H9 (cell line): ENCODE data around the gene KBTBD3. TPM values are rescaled to one million over a fixed set of nuclear protein-coding genes. Genes with fewer than 3 reads are reported as not detected.

ENCODE experiments used
- DNase-seq: peaks from one replicate; pipeline ENCODE4 v3.0.0-alpha.2; 2017
- H2AFZ ChIP-seq: one replicate; pipeline ENCODE4 v1.6.1; 2013; ENCODE audit warnings: mild to moderate bottlenecking, low read length, control low read depth, moderate library complexity
- H2AK5ac ChIP-seq: 2 replicates; pipeline ENCODE4 v1.6.1; 2013; ENCODE audit warnings: low read length, control low read depth, mixed read lengths; ENCODE audit not compliant: insufficient read length
- H2BK120ac ChIP-seq: one replicate; pipeline ENCODE4 v1.6.1; 2013; ENCODE audit warnings: low read depth, mild to moderate bottlenecking, low read length, control low read depth, inconsistent platforms; ENCODE audit not compliant: poor library complexity, severe bottlenecking
- H2BK12ac ChIP-seq: 2 replicates; pipeline ENCODE4 v1.6.1; 2013; ENCODE audit warnings: low read length, control low read depth, mixed read lengths, low read depth; ENCODE audit not compliant: insufficient read length
- H2BK15ac ChIP-seq: 2 replicates; pipeline ENCODE4 v1.6.1; 2013; ENCODE audit warnings: low read depth, low read length, control low read depth
- H2BK20ac ChIP-seq: one replicate; pipeline ENCODE4 v1.6.1; 2013; ENCODE audit warnings: low read depth, mild to moderate bottlenecking, low read length, control low read depth, inconsistent platforms; ENCODE audit not compliant: poor library complexity, severe bottlenecking
- H2BK5ac ChIP-seq: 2 replicates; pipeline ENCODE4 v1.6.1; 2013; ENCODE audit warnings: low read length, control low read depth, mixed read lengths; ENCODE audit not compliant: insufficient read length
- H3K14ac ChIP-seq: 2 replicates; pipeline ENCODE4 v1.6.1; 2013; ENCODE audit warnings: low read length, control low read depth; ENCODE audit not compliant: insufficient read depth
- H3K18ac ChIP-seq: 2 replicates; pipeline ENCODE4 v1.6.1; 2013; ENCODE audit warnings: low read depth, mild to moderate bottlenecking, mixed read lengths, low read length, control low read depth; ENCODE audit not compliant: insufficient read length
- H3K23ac ChIP-seq: 2 replicates; pipeline ENCODE4 v1.6.1; 2013; ENCODE audit warnings: low read length, control low read depth, mixed read lengths, low read depth; ENCODE audit not compliant: insufficient read length
- H3K23me2 ChIP-seq: 2 replicates; pipeline ENCODE4 v1.6.1; 2013; ENCODE audit warnings: low read depth, mild to moderate bottlenecking, mixed read lengths, low read length, control low read depth; ENCODE audit not compliant: insufficient read length, poor library complexity, severe bottlenecking
- H3K27ac ChIP-seq: 2 replicates; pipeline ENCODE4 v1.5.1; 2013; ENCODE audit warnings: low read length, control low read depth, mixed read lengths, low read depth; ENCODE audit not compliant: insufficient read length
- H3K27me3 ChIP-seq: 2 replicates; pipeline ENCODE4 v1.6.1; 2013; ENCODE audit warnings: low read length, control low read depth, inconsistent platforms; ENCODE audit not compliant: insufficient read depth
- H3K4ac ChIP-seq: 2 replicates; pipeline ENCODE4 v1.6.1; 2013; ENCODE audit warnings: low read depth, mild to moderate bottlenecking, control low read depth, inconsistent platforms, low read length, moderate library complexity
- H3K4me1 ChIP-seq: 2 replicates; pipeline ENCODE4 v1.6.1; 2013; ENCODE audit warnings: low read length, control low read depth, inconsistent platforms; ENCODE audit not compliant: insufficient read depth
- H3K4me2 ChIP-seq: 2 replicates; pipeline ENCODE4 v1.6.1; 2013; ENCODE audit warnings: low read length, control low read depth, mixed read lengths; ENCODE audit not compliant: insufficient read length, insufficient read depth
- H3K56ac ChIP-seq: 2 replicates; pipeline ENCODE4 v1.6.1; 2013; ENCODE audit warnings: low read depth, mild to moderate bottlenecking, mixed read lengths, low read length, control low read depth; ENCODE audit not compliant: insufficient read length
- H3K79me1 ChIP-seq: 2 replicates; pipeline ENCODE4 v1.6.1; 2013; ENCODE audit warnings: low read depth, mild to moderate bottlenecking, moderate library complexity, low read length, control low read depth, inconsistent platforms; ENCODE audit not compliant: insufficient read depth, poor library complexity, severe bottlenecking
- H3K79me2 ChIP-seq: 2 replicates; pipeline ENCODE4 v1.6.1; 2013; ENCODE audit warnings: low read length, control low read depth, inconsistent platforms; ENCODE audit not compliant: insufficient read depth
- H3K9ac ChIP-seq: 2 replicates; pipeline ENCODE4 v1.6.1; 2013; ENCODE audit warnings: low read length, control low read depth, mixed read lengths; ENCODE audit not compliant: insufficient read length; ENCODE audit errors: extremely low read depth
- H3K9me3 ChIP-seq: one replicate; pipeline ENCODE4 v1.6.1; 2013; ENCODE audit warnings: low read depth, low read length, inconsistent platforms; ENCODE audit not compliant: control insufficient read depth
- H3T11ph ChIP-seq: one replicate; pipeline ENCODE4 v1.6.1; 2013; ENCODE audit warnings: mild to moderate bottlenecking, low read length, control low read depth, inconsistent platforms
- H4K20me1 ChIP-seq: one replicate; pipeline ENCODE4 v1.6.1; 2013; ENCODE audit not compliant: control insufficient read depth, insufficient read length, insufficient read depth
- H4K5ac ChIP-seq: 2 replicates; pipeline ENCODE4 v1.6.1; 2013; ENCODE audit warnings: low read depth, mild to moderate bottlenecking, mixed read lengths, low read length, control low read depth; ENCODE audit not compliant: insufficient read length
- H4K8ac ChIP-seq: replicated peaks from 2 replicates; pipeline ENCODE4 v1.6.1; 2013; ENCODE audit warnings: low read length, control low read depth, mixed read lengths, low read depth; ENCODE audit not compliant: insufficient read length
- H4K91ac ChIP-seq: 2 replicates; pipeline ENCODE4 v1.6.1; 2013; ENCODE audit warnings: low read depth, mild to moderate bottlenecking, moderate library complexity, mixed read lengths, low read length, control low read depth; ENCODE audit not compliant: insufficient read length
- H3K27ac Mint-ChIP-seq, 3 experiments: 2 replicates in 2 of 3; 3 replicates in 1 of 3; pipeline ENCODE4 v1.8.0; 2020 to 2021; ENCODE audit warnings: mixed read lengths in 3 of 3, mild to moderate bottlenecking in 1 of 3, moderate library complexity in 1 of 3
- H3K27me3 Mint-ChIP-seq: 2 replicates; pipeline ENCODE4 v1.8.0; 2021; ENCODE audit warnings: low read depth, mild to moderate bottlenecking, moderate library complexity, mixed read lengths
- H3K36me3 Mint-ChIP-seq, 3 experiments: 2 replicates in 2 of 3; 3 replicates in 1 of 3; pipeline ENCODE4 v1.8.0; 2020 to 2021; ENCODE audit warnings: low read depth in 3 of 3, mixed read lengths in 3 of 3; ENCODE audit not compliant: insufficient read depth in 1 of 3
- H3K4me1 Mint-ChIP-seq, 2 experiments: 2 replicates each; pipeline ENCODE4 v1.8.0; 2020; ENCODE audit warnings: mixed read lengths in 2 of 2
- H3K4me3 Mint-ChIP-seq, 2 experiments: 2 replicates in 1 of 2; 3 replicates in 1 of 2; pipeline ENCODE4 v1.8.0; 2020 to 2021; ENCODE audit warnings: mild to moderate bottlenecking in 2 of 2, mixed read lengths in 2 of 2, moderate library complexity in 1 of 2
- H3K9me3 Mint-ChIP-seq, 2 experiments: 2 replicates in 1 of 2; 3 replicates in 1 of 2; pipeline ENCODE4 v1.8.0; 2020; ENCODE audit warnings: mild to moderate bottlenecking in 2 of 2, mixed read lengths in 2 of 2, moderate library complexity in 1 of 2
- WGBS: extraction: QIAGEN DNeasy Blood & Tissue Kit; methylation state at CpG from one replicate; pipeline ENCODE4 v1.1.7; 2013; ENCODE audit warnings: missing lambda C conversion rate, low lambda C conversion rate, mixed read lengths; ENCODE audit not compliant: insufficient read length; ENCODE audit errors: extremely low coverage; 5-methylcytosine and 5-hydroxymethylcytosine counted together
- total RNA-seq: library from RNA; stranded (reverse); gene quantifications from 2 replicates; pipeline ENCODE4 v1.2.1, GENCODE V29; 2021
- TF ChIP-seq, protein P1 (sequence below): fragments of 200-600 bp; sonication (generic); conservative IDR thresholded peaks from 3 replicates; pipeline ENCODE4 v1.8.0; 2021; ENCODE audit warnings: antibody characterized with exemption, mild to moderate bottlenecking

The KBTBD3 gene
- total RNA-seq, 1 experiment from 2014 or later = 2.4 TPM

DNA sequence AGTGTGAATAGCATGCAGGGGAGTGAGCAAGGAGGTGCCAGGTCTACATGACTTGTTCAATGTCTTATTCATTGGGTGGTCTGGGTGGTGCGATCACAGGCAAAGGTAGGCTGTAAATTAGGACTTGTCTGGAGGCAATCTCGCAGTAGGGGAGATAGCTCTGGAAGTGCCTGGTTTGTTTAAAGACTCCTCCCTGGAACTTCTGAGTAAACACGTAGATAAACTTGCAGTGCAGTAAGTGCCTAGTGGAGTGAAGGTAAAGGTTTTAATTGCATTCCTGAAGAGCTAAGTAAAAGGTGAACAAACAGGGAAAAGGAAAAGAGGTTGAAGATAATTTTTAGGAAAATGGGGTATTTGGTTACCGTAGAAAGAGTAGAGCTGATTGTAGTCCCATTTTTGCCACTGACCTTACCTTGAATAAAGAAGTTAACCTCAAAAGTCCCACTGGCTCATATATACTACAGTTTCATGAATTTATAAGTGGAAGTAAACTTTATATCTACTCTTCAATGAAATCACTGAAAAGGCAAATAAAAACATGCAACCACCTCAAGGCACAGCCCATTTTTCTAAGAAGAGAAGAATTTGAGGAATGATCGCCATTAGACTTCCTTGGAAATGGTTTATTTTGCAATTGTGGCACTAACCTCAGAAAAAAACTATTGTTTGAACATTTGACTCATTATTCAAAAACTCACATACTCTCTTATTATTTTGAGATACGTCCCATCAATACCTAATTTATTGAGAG lies 44.6 kb upstream of the KBTBD3 start:
- Histone ChIP-seq H2AFZ (no peak overlapping the region), H3K56ac (no peak overlapping the region), H3K9me3 (no peaks in the 10 kb centered on the region), H4K5ac (no peak overlapping the region), H3K14ac (no peak overlapping the region), H3K23me2 (no peaks in the 10 kb centered on the region), H3K79me2 (no peaks in the 10 kb centered on the region), H2BK15ac (no peak overlapping the region), H4K8ac (no peak overlapping the region), H4K91ac (no peak overlapping the region), H3T11ph (no peak overlapping the region), H2BK12ac (no peak overlapping the region), H3K9ac (no peak overlapping the region), H4K20me1 (no peaks in the 10 kb centered on the region), H2AK5ac (no peak overlapping the region), H3K4me1 (no peaks in the 10 kb centered on the region), H3K4me2 (no peak overlapping the region), H3K27me3 (no peaks in the 10 kb centered on the region), H3K18ac (no peak overlapping the region), H3K23ac (no peak overlapping the region), H3K4ac (no peak overlapping the region), H3K27ac (no peak overlapping the region), H2BK120ac (no peak overlapping the region), H2BK20ac (no peak overlapping the region), H3K79me1 (no peaks in the 10 kb centered on the region), H2BK5ac (no peak overlapping the region)
- DNase-seq = no peak
- Mint-ChIP-seq H3K36me3 (no peaks in the 10 kb centered on the region), H3K27ac (no peak overlapping the region; a peak in 1 of 7 replicates), H3K4me3 (no peak overlapping the region), H3K4me1 (peaks cover 4 to 5% of the 10 kb centered on the region in 2 experiments), H3K9me3 (peaks cover 0 to 6% of the 10 kb centered on the region in 2 experiments; a peak in 2 of 5 replicates), H3K27me3 (no peaks in the 10 kb centered on the region; the same call in 1 of the 2 replicates)
- no CpG with 5 or more reads among the region's 6 CpGs for WGBS
- TF ChIP-seq, protein P1, sequence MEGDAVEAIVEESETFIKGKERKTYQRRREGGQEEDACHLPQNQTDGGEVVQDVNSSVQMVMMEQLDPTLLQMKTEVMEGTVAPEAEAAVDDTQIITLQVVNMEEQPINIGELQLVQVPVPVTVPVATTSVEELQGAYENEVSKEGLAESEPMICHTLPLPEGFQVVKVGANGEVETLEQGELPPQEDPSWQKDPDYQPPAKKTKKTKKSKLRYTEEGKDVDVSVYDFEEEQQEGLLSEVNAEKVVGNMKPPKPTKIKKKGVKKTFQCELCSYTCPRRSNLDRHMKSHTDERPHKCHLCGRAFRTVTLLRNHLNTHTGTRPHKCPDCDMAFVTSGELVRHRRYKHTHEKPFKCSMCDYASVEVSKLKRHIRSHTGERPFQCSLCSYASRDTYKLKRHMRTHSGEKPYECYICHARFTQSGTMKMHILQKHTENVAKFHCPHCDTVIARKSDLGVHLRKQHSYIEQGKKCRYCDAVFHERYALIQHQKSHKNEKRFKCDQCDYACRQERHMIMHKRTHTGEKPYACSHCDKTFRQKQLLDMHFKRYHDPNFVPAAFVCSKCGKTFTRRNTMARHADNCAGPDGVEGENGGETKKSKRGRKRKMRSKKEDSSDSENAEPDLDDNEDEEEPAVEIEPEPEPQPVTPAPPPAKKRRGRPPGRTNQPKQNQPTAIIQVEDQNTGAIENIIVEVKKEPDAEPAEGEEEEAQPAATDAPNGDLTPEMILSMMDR = no peak
